ENCODE data around the gene ARHGAP21. TPM values are rescaled to one million over a fixed set of nuclear protein-coding genes. Genes with fewer than 3 reads are reported as not detected.
"Not testable (repeated sequence)": the region's sequence is repeated elsewhere in the genome, so short reads cannot be mapped to it uniquely, and the experiment has no call there.

Gene ARHGAP21
- total RNA-seq, 1 donor from 2014 or later = 62.1 TPM

DNA sequence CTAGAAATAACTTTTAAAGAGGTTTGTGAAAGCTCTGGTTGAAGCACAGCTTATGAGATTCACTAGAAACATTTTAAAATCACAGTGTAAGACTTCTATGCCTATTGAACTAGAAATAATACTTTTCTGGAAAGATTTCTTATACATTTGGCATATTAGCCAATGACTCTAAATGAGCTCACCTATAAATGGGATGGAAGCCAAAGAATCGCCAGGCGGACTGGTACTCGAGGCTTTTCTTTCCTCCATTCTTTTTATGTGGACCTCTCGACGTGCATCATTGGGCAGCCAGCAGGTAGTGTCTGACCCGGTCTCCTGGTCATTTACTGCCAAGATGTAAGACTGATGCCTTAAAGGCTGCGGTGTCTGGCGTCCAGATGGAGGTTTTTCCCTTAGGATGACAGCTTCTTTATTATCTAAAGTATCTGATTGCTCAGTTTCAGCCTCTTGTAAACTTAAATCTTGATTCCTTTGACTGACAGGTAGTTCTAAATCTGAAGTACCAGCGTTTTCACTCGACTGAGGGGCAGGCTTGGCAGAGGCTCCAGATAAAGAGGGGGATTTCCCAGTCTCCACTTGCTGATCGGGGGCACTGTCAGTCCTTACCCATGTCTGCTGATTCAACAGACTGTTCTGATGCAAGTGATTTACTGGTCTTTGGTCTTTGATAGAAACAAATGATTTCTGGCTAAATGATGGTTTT is 104.2 kb downstream of the ARHGAP21 start:
- H3K4me1 ChIP-seq (ENCODE audit: control insufficient read depth in 3 of 3, insufficient read depth in 3 of 3, low read length in 3 of 3); H3K4me3 ChIP-seq (ENCODE audit: low read length in 3 of 3); H3K9me3 ChIP-seq (ENCODE audit: control insufficient read depth in 3 of 3, low read length in 3 of 3); H3K27ac ChIP-seq (ENCODE audit: low read depth, low read length); H3K27me3 ChIP-seq (ENCODE audit: control insufficient read depth in 3 of 3, insufficient read depth in 3 of 3, low read length in 3 of 3); H3K9ac ChIP-seq (ENCODE audit: low read depth in 1 of 3, low read length in 3 of 3): not testable (repeated sequence)
- H3K36me3 ChIP-seq (ENCODE audit: control insufficient read depth in 3 of 3, insufficient read depth in 3 of 3, low read length in 3 of 3) = peaks cover 0 to 11% (median 6%) of the 10 kb centered on the region in 3 donors

DNA sequence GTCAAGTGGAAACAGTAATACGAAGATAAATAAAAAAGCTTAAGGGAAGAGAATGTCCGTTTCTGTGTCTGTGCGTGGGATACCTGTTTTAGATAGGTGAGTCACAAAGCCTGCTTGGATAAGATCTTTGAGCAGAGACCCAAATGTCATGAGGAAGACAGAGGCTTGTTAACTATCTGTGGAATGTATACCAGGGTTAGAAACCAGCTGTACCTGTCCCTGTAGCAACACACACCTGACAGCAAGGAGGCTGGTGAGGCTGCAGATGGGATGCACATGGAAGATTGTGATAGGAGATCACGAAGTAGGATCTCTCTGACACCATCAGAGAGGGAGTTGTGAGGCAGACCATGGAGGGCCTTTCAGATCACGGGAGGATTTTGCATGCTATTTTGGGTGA is 105.3 kb downstream of the ARHGAP21 start:
- H3K4me3 ChIP-seq (ENCODE audit: low read length in 3 of 3) = no peak overlapping the region
- H3K4me1 ChIP-seq (ENCODE audit: control insufficient read depth in 3 of 3, insufficient read depth in 3 of 3, low read length in 3 of 3) = peaks cover 0 to 2% (median 0%) of the 10 kb centered on the region in 3 donors
- H3K27ac ChIP-seq (ENCODE audit: low read depth, low read length) = no peak overlapping the region
- peaks cover 0 to 11% (median 6%) of the 10 kb centered on the region in 3 donors for H3K36me3 ChIP-seq (ENCODE audit: control insufficient read depth in 3 of 3, insufficient read depth in 3 of 3, low read length in 3 of 3)
- no peaks in the 10 kb centered on the region for H3K9me3 ChIP-seq (ENCODE audit: control insufficient read depth in 3 of 3, low read length in 3 of 3)
- no peak overlapping the region for H3K9ac ChIP-seq (ENCODE audit: low read depth in 1 of 3, low read length in 3 of 3)
- no peaks in the 10 kb centered on the region for H3K27me3 ChIP-seq (ENCODE audit: control insufficient read depth in 3 of 3, insufficient read depth in 3 of 3, low read length in 3 of 3)

DNA sequence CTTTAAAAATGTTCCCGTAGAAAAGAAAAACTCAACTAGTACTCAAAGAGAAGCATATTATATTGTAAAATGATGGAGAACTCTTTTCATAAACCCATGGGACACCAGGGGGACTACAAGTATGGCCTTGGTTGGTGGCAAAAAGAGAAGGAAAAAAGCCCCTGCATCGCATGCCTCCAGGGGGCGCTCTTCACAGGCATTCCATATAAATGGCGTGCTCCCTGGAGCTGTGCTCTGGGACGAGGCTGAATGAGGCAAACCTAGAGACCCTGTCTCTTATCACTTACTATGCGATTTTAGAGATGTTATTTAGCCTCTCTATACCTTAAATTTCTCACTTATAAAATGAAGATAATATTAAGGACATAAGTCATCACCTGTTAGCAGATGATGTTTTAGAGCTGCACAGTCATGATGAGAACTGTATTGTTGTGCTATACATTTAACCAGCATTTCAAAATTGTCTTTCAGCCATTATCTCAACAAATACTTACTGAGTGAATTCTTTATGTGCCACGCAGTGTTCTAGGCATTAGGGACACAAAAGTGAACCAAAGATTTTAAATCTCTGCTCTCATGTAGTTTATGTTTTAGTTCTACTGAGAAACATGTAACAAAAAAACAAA is 105.8 kb downstream of the ARHGAP21 start:
- H3K36me3 ChIP-seq (ENCODE audit: control insufficient read depth in 3 of 3, insufficient read depth in 3 of 3, low read length in 3 of 3) = peaks cover 0 to 11% (median 6%) of the 10 kb centered on the region in 3 donors
- no peaks in the 10 kb centered on the region for H3K9me3 ChIP-seq (ENCODE audit: control insufficient read depth in 3 of 3, low read length in 3 of 3)
- H3K4me3 ChIP-seq (ENCODE audit: low read length in 3 of 3) = no peak overlapping the region
- H3K27me3 ChIP-seq (ENCODE audit: control insufficient read depth in 3 of 3, insufficient read depth in 3 of 3, low read length in 3 of 3) = no peaks in the 10 kb centered on the region
- no peak overlapping the region for H3K27ac ChIP-seq (ENCODE audit: low read depth, low read length)
- no peak overlapping the region for H3K9ac ChIP-seq (ENCODE audit: low read depth in 1 of 3, low read length in 3 of 3)
- peaks cover 0 to 2% (median 0%) of the 10 kb centered on the region in 3 donors for H3K4me1 ChIP-seq (ENCODE audit: control insufficient read depth in 3 of 3, insufficient read depth in 3 of 3, low read length in 3 of 3)

DNA sequence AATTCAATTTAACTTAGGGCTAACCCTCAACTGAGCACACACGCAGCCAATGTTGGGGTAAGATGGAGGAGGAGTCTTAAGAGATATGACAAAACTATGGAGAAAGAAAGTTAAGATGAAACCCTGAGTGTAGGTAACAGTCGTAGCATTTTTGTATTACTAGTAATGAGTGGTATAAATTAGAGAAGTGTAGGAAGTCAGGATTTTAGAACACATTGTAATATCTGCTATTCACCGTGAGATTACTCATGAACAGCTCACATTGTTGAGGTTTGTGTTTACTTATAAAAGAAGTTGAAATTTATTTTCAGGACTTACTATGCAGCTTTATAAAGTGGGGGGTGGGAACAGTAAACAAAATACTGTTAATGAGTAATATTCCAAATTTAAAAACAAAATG is 107.2 kb downstream of the ARHGAP21 start:
- H3K9ac ChIP-seq (ENCODE audit: low read depth in 1 of 3, low read length in 3 of 3) = no peak overlapping the region
- H3K4me3 ChIP-seq (ENCODE audit: low read length in 3 of 3) = no peak overlapping the region
- no peak overlapping the region for H3K27ac ChIP-seq (ENCODE audit: low read depth, low read length)
- H3K9me3 ChIP-seq (ENCODE audit: control insufficient read depth in 3 of 3, low read length in 3 of 3) = no peaks in the 10 kb centered on the region
- H3K36me3 ChIP-seq (ENCODE audit: control insufficient read depth in 3 of 3, insufficient read depth in 3 of 3, low read length in 3 of 3) = peaks cover 0 to 11% (median 6%) of the 10 kb centered on the region in 3 donors
- no peaks in the 10 kb centered on the region for H3K4me1 ChIP-seq (ENCODE audit: control insufficient read depth in 3 of 3, insufficient read depth in 3 of 3, low read length in 3 of 3)
- no peaks in the 10 kb centered on the region for H3K27me3 ChIP-seq (ENCODE audit: control insufficient read depth in 3 of 3, insufficient read depth in 3 of 3, low read length in 3 of 3)

DNA sequence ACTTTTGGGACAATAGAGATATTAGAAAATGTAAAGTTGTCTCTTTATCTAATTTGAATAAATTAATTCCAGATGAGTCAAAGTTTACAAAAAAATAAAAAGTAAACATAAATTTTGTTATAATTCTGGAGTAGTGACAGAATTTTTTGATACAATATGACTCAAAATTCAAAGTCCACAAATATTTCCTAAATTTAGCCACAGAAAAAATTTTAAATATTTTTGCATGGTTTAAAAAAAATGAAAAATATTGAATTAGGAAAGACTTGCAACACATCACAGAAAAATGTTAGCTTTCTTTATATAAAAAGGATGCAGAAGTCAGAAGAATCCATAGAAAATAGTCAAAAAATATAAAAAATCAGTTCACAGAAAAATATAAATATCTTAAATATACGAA is 117.7 kb downstream of the ARHGAP21 start:
- Histone ChIP-seq H3K9me3 (ENCODE audit: control insufficient read depth in 3 of 3, low read length in 3 of 3) (no peaks in the 10 kb centered on the region), H3K27me3 (ENCODE audit: control insufficient read depth in 3 of 3, insufficient read depth in 3 of 3, low read length in 3 of 3) (no peaks in the 10 kb centered on the region), H3K4me1 (ENCODE audit: control insufficient read depth in 3 of 3, insufficient read depth in 3 of 3, low read length in 3 of 3) (no peaks in the 10 kb centered on the region), H3K9ac (ENCODE audit: low read depth in 1 of 3, low read length in 3 of 3) (no peak overlapping the region), H3K27ac (ENCODE audit: low read depth, low read length) (no peak overlapping the region), H3K36me3 (ENCODE audit: control insufficient read depth in 3 of 3, insufficient read depth in 3 of 3, low read length in 3 of 3) (peaks cover 4 to 27% (median 21%) of the 10 kb centered on the region in 3 donors), H3K4me3 (ENCODE audit: low read length in 3 of 3) (no peak overlapping the region)

DNA sequence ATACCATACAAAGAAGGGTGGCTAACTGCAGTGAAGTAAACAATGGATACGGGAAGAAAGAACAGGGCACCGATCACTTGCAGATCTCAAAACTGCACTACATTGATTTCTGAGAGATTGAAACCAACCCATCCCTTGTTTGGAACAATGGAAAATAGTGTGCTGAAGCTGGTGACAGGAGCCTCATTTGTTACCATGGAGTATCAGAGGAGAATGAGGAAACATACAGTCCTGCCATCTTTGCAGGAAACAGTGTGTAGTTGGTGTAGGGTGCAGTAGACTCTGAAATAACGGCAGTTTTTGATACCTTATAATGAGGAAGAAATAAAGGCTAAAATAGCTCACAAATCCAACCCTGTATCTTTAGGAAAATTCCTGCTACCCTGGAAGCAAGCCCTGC is 118.5 kb downstream of the ARHGAP21 start:
- no peaks in the 10 kb centered on the region for H3K27me3 ChIP-seq (ENCODE audit: control insufficient read depth in 3 of 3, insufficient read depth in 3 of 3, low read length in 3 of 3)
- no peak overlapping the region for H3K9ac ChIP-seq (ENCODE audit: low read depth in 1 of 3, low read length in 3 of 3)
- no peaks in the 10 kb centered on the region for H3K4me1 ChIP-seq (ENCODE audit: control insufficient read depth in 3 of 3, insufficient read depth in 3 of 3, low read length in 3 of 3)
- no peak overlapping the region for H3K4me3 ChIP-seq (ENCODE audit: low read length in 3 of 3)
- H3K9me3 ChIP-seq (ENCODE audit: control insufficient read depth in 3 of 3, low read length in 3 of 3) = no peaks in the 10 kb centered on the region
- no peak overlapping the region for H3K27ac ChIP-seq (ENCODE audit: low read depth, low read length)
- H3K36me3 ChIP-seq (ENCODE audit: control insufficient read depth in 3 of 3, insufficient read depth in 3 of 3, low read length in 3 of 3) = peaks cover 4 to 35% (median 29%) of the 10 kb centered on the region in 3 donors

DNA sequence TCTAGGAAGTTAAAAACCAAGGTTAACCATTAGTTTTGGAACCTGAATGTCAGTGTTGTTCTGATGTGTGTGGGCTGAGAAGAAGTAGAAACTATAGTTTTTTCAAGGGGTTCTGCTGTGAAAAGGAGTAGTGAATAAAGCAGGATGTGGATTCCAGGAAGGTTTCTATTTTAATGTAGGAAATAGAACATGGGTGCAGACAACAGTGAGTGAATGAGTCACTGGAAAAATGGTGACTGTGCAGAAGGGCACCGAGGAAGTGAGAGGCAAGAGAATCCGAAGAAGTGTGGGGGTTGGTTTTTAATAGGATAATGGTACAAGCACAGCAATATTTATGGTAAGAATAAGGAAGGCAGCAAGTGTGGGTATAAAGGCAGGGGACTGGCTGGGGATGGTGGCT is 120.4 kb downstream of the ARHGAP21 start:
- H3K36me3 ChIP-seq (ENCODE audit: control insufficient read depth in 3 of 3, insufficient read depth in 3 of 3, low read length in 3 of 3) = peaks cover 9 to 47% (median 38%) of the 10 kb centered on the region in 3 donors
- H3K9ac ChIP-seq (ENCODE audit: low read depth in 1 of 3, low read length in 3 of 3) = no peak overlapping the region
- H3K9me3 ChIP-seq (ENCODE audit: control insufficient read depth in 3 of 3, low read length in 3 of 3) = no peaks in the 10 kb centered on the region
- H3K4me3 ChIP-seq (ENCODE audit: low read length in 3 of 3) = no peak overlapping the region
- H3K27me3 ChIP-seq (ENCODE audit: control insufficient read depth in 3 of 3, insufficient read depth in 3 of 3, low read length in 3 of 3) = no peaks in the 10 kb centered on the region
- no peak overlapping the region for H3K27ac ChIP-seq (ENCODE audit: low read depth, low read length)
- H3K4me1 ChIP-seq (ENCODE audit: control insufficient read depth in 3 of 3, insufficient read depth in 3 of 3, low read length in 3 of 3) = no peaks in the 10 kb centered on the region

DNA sequence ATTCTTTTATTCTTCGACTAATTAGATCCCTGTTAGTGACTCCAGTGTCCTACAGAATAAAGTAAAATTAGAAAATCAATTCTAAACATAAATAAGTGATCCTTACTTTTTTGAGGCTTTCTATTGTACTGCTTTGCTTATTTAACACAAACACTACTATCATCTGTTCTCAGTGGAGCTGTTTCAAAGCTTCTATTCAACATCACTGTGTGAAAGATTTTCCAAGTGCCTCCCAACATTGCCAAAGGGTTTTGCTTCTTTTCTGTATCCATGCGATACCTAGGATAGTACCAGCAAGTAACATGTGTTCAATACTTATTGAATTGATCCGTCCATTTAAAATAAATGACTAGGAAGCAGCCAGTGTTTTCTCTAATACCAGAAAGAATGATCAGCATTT is 125.7 kb downstream of the ARHGAP21 start:
- Histone ChIP-seq H3K27me3 (ENCODE audit: control insufficient read depth in 3 of 3, insufficient read depth in 3 of 3, low read length in 3 of 3) (no peaks in the 10 kb centered on the region), H3K4me3 (ENCODE audit: low read length in 3 of 3) (no peak overlapping the region), H3K4me1 (ENCODE audit: control insufficient read depth in 3 of 3, insufficient read depth in 3 of 3, low read length in 3 of 3) (no peaks in the 10 kb centered on the region), H3K36me3 (ENCODE audit: control insufficient read depth in 3 of 3, insufficient read depth in 3 of 3, low read length in 3 of 3) (peaks cover 22 to 61% (median 50%) of the 10 kb centered on the region in 3 donors), H3K9me3 (ENCODE audit: control insufficient read depth in 3 of 3, low read length in 3 of 3) (no peaks in the 10 kb centered on the region), H3K27ac (ENCODE audit: low read depth, low read length) (no peak overlapping the region), H3K9ac (ENCODE audit: low read depth in 1 of 3, low read length in 3 of 3) (no peak overlapping the region)

DNA sequence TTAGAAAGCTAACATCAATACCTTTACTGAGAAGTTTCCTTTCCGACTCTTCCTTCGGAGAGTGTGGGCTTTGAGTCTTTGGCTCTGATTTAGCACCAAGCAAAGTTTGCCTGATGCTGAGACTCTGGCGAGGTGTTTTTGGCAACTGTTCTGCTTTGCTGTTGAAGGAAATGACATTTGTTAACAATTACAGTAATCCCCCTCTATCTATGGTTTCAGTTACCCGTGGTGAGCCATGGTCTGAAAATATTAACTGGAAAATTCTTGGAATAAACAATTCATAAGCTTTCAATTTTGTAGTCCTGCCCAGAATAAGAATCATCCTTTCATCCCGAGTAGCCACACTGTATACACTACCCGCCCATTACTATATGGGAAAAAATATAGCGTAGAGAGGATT is 126.3 kb downstream of the ARHGAP21 start:
- no peak overlapping the region for H3K27ac ChIP-seq (ENCODE audit: low read depth, low read length)
- peaks cover 22 to 59% (median 54%) of the 10 kb centered on the region in 3 donors for H3K36me3 ChIP-seq (ENCODE audit: control insufficient read depth in 3 of 3, insufficient read depth in 3 of 3, low read length in 3 of 3)
- H3K4me3 ChIP-seq (ENCODE audit: low read length in 3 of 3) = no peak overlapping the region
- H3K4me1 ChIP-seq (ENCODE audit: control insufficient read depth in 3 of 3, insufficient read depth in 3 of 3, low read length in 3 of 3) = no peaks in the 10 kb centered on the region
- H3K9me3 ChIP-seq (ENCODE audit: control insufficient read depth in 3 of 3, low read length in 3 of 3) = no peaks in the 10 kb centered on the region
- H3K27me3 ChIP-seq (ENCODE audit: control insufficient read depth in 3 of 3, insufficient read depth in 3 of 3, low read length in 3 of 3) = no peaks in the 10 kb centered on the region
- H3K9ac ChIP-seq (ENCODE audit: low read depth in 1 of 3, low read length in 3 of 3) = no peak overlapping the region

DNA sequence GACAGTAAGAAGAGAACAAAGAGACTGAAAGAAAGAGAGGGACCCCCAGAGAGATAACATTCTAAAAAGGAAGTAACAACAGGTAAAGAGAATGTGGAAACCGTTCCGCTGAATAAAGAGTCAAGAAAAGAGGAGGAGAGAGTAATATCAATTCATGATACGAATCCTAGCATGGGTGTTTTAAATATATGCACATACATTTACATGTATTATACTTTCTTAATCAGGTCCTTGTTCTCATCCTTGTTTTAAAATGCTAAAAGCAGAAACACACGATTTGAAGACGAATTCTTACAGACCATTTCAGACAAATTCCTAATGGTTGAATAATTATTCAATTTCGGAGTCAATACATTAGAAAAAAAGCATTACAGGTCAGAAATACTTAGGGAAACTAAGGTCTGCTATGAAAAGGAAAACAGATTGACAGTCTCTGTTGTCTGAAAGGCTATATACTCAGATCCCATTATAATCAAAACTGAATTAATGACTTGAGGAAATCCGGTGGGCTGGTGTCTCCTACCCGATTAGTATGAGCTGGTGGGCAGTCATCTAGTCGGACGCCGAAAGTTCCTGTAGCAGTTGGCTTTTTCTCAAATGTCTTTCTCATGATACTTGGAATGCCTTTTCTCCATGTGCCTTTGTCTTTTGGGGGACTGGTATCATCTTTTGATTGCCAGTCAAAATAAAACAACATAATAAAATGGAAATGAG is 127.3 kb downstream of the ARHGAP21 start:
- H3K9ac ChIP-seq (ENCODE audit: low read depth in 1 of 3, low read length in 3 of 3) = no peak overlapping the region
- H3K36me3 ChIP-seq (ENCODE audit: control insufficient read depth in 3 of 3, insufficient read depth in 3 of 3, low read length in 3 of 3) = peaks cover 23 to 64% (median 63%) of the 10 kb centered on the region in 3 donors
- H3K4me3 ChIP-seq (ENCODE audit: low read length in 3 of 3) = no peak overlapping the region
- peaks cover 0 to 1% (median 0%) of the 10 kb centered on the region in 3 donors for H3K4me1 ChIP-seq (ENCODE audit: control insufficient read depth in 3 of 3, insufficient read depth in 3 of 3, low read length in 3 of 3)
- no peaks in the 10 kb centered on the region for H3K9me3 ChIP-seq (ENCODE audit: control insufficient read depth in 3 of 3, low read length in 3 of 3)
- no peak overlapping the region for H3K27ac ChIP-seq (ENCODE audit: low read depth, low read length)
- H3K27me3 ChIP-seq (ENCODE audit: control insufficient read depth in 3 of 3, insufficient read depth in 3 of 3, low read length in 3 of 3) = no peaks in the 10 kb centered on the region
